Activated CD8-positive, alpha-beta memory T cell treated with anti-CD3 and anti-CD28 coated beads, Interleukin-2, amount 50 U/mL, for 4 hours (primary cell): Measurements from ENCODE around the gene CLDN4.
"Not testable (repeated sequence)": the region's sequence is repeated elsewhere in the genome, so short reads cannot be mapped to it uniquely, and the experiment has no call there.

Source experiments
- DNase-seq: peaks from one replicate; pipeline ENCODE4 v3.0.0-alpha.2; 2020

The CLDN4 gene, protein sequence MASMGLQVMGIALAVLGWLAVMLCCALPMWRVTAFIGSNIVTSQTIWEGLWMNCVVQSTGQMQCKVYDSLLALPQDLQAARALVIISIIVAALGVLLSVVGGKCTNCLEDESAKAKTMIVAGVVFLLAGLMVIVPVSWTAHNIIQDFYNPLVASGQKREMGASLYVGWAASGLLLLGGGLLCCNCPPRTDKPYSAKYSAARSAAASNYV

DNA sequence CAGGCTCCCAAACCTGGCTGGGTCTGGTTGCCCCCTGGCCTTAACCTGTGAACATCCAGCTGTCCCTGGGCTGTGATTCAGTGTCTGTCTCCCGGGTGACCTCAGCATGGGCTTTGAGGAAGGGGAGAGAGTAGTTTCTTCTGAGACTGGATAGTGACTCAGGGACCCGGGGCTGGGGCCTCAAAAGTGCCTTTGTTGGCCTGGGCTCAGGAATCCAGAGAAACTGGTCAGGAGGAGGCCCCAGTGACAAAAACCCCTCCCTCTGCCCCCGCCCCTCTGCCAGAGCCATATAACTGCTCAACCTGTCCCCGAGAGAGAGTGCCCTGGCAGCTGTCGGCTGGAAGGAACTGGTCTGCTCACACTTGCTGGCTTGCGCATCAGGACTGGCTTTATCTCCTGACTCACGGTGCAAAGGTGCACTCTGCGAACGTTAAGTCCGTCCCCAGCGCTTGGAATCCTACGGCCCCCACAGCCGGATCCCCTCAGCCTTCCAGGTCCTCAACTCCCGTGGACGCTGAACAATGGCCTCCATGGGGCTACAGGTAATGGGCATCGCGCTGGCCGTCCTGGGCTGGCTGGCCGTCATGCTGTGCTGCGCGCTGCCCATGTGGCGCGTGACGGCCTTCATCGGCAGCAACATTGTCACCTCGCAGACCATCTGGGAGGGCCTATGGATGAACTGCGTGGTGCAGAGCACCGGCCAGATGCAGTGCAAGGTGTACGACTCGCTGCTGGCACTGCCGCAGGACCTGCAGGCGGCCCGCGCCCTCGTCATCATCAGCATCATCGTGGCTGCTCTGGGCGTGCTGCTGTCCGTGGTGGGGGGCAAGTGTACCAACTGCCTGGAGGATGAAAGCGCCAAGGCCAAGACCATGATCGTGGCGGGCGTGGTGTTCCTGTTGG lies at the start of gene CLDN4:
Gene CLDN4, plus strand, starts transcription at position 316 of the 903 bp plus-strand sequence. Its CDS starts 206 bp downstream, at position 522.
- DNase-seq = no peak

DNA sequence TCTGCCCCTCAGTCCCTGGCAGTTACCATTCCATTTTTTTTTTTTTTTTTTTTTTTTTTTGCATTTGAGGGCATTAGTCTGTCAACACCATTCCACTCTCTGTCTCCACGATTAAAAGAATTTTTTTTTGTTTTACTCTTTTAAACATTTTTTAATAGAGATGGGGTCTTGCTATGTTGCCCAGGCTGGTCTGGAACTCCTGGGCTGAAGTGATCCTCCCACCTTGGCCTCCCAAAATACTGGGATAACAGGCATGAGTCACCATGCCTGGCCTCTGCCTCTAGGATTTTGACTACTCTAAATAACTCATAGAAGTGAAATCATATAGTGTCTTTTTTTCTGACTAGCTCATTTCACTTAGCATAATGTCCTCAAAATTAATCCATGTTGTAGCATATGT lies 44.2 kb upstream of the CLDN4 start:
- no peak for DNase-seq

DNA sequence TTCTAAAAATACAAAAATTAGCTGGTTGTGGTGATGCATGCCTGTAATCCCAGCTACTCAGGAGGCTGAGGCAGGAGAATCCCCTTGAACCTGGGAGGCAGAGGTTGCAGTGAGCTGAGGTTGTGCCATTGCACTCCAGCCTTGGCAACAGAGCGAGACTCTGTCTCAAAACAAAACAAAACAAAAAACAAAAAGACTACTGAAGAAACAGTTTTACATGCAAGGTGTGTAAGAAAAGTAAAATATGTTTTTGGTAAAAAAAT lies 43.1 kb upstream of the CLDN4 start:
- not testable (repeated sequence) for DNase-seq

DNA sequence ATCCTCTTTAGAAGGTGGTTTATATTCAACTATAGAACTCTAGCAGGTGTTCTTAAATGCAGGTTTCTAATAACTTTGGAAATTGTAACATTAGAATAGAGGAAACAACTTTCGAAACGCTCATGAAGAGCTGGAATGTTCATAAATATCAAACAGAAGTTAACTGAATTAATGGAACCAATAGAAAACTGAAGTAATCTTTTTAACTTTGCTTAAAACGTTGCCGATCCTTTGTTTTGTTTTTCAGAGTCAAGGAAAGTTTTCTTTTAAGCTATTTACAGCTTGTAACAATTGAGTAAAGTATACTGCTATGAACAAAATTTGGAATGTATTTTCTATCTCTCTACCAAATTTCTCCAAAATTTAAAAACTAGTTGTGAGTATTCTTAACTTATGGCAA lies 41.7 kb upstream of the CLDN4 start:
- DNase-seq = no peak

DNA sequence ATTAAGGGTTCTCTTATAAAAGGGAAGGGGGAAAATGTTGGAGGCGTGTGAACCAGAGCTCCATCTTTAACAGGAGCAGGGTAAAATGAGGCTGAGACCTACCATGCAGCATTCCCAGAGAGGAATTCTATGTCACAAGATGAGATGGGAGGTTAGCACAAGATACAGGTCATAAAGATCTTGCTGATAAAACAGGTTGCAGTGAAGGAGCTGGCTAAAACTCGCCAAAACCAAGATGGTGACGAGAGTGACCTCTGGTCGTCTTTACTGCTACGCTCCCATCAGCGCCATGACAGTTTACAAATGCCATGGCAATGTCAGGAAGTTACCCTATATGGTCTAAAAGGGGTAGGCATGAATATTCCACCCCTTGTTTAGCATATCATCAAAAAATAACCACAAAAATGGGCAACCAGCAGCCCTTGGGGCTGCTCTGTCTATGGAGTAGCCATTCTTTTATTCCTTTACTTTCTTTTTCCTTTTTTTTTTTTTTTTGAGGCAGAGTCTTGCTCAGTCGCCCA lies 39.6 kb upstream of the CLDN4 start:
- not testable (repeated sequence) for DNase-seq

DNA sequence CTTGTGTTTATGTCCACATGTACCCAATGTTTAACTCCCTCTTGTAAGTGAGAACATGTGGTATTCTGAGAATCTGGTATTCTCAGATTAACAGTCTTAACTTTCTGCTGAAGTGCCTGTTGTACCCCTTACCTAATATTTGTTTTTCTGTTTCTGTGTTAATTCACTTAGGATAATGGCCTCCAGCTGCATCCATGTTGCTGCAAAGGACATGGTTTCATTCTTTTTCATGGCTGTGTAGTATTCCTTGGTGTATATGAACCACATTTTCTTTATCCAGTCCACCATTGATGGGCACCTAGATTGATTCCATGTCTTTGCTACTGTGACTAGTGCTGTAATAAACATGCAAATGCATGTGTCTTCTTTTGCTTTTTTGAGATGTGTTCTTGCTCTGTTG lies 35.6 kb upstream of the CLDN4 start:
- not testable (repeated sequence) for DNase-seq

DNA sequence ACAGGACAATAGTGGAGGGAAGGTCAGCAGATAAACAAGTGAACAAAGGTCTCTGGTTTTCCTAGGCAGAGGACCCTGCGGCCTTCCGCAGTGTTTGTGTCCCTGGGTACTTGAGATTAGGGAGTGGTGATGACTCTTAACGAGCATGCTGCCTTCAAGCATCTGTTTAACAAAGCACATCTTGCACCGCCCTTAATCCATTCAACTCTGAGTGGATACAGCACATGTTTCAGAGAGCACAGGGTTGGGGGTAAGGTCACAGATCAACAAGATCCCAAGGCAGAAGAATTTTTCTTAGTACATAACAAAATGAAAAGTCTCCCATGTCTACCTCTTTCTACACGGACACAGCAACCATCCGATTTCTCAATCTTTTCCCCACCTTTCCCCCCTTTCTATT lies 34.1 kb upstream of the CLDN4 start:
- DNase-seq = not testable (repeated sequence)

DNA sequence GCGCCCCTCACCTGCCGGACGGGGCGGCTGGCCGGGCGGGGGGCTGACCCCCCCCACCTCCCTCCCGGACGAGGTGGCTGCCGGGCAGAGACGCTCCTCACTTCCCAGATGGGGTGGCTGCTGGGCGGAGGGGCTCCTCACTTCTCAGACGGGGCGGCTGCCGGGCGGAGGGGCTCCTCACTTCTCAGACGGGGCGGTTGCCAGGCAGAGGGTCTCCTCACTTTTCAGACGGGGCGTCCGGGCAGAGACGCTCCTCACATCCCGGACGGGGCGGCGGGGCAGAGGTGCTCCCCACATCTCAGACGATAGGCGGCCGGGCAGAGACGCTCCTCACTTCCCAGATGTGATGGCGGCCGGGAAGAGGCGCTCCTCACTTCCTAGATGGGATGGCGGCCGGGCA lies 33.6 kb upstream of the CLDN4 start:
- not testable (repeated sequence) for DNase-seq

DNA sequence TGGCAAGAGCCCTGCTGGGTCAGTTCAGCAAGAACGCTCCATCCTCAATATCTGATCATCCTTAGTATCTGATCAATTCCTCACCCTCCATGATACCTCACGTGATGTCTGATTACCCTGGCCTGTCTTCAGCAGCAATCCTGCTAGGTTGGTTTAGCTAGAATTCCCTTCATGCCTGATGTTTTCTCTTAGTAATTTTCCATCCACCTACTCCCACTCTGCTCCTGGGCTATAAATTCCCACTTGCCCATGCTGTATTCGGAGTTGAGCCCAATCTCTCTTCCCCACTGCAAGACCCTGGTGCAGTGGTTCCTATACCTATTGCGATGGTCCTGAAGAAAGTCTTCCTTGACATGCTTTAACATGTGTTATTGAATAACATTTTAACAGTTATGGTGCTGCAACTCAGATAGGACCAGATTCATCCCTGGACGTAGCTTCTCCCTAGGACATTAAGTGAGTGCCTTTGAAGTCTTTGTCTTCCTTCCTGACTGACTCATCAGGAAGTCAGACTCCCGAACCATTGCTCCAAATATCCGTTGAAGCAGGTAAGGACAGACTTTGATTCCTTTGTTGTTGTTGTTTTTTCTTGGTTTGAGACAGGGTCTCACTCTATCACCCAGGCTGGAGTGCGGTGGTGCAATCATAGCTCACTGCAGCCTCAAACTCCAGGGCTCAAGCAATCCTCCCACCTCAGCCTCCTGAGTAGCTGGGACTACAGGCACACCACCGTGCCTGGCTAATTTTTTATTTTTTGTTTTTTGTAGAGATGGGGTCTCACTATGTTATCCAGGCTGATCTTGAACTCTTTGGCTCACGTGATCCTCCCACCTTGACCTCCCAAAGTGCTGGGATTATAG lies 31.3 kb upstream of the CLDN4 start:
- no peak for DNase-seq

DNA sequence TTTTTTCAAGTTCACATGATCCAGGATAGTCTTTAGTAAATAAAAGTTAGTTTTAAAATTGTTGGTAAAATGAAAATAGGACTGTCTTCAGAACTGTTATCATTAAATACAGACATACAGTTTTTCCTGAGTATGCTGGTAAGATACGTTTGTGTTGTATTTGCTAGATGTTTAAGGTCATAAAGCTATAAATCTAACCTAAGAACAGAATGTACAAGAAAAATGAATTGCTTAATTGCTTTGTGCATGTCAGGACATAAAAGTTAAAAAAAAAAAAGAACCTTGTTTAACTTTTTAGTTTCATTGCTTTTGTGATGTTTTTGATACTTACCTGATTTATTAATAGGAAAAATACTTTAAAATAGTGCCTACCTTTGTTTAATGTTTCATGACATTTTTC lies 29.2 kb upstream of the CLDN4 start:
- DNase-seq = no peak

DNA sequence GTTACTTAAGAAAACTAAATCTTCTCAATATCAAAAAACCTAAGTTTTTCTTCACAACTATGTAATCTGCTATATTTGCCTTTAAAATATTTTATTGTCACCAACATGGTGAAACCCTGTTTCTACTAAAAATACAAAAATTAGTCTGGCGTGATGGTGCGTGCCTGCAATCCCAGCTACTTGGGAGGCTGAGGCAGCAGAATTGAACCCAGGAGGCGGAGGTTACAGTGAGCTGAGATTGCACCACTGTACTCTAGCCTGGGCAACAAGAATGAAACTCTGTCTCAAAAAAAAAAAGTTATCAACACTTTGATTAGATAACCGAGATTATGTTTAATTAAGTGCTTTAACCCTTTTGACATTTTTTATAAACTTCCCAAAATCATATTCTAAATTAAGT lies 28.3 kb upstream of the CLDN4 start:
- DNase-seq = no peak

DNA sequence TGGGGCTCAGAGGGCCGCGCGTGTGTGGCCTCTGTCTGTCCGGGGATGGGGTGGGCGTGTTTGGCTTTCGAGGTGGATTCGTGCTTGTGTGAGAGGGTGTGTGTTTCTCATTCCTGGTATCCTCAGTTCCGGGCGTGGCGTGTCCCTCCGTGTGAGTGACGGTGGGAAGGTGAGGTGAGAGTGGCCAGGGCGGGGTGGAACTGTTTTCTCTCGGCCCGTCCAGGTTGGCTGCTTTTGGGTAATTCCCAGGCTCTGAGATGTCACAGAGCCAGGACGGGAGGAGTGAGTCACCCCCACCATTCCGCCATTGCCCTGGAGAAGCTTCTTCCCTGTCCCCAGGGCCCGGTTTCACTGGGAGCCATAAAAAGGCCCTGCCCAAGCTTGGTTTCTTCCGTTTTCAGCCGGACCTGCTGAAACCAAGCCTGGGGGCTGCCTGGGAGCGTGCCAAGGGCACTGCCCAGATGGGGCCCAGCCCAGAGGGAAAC lies 21.3 kb upstream of the CLDN4 start:
- no peak for DNase-seq

DNA sequence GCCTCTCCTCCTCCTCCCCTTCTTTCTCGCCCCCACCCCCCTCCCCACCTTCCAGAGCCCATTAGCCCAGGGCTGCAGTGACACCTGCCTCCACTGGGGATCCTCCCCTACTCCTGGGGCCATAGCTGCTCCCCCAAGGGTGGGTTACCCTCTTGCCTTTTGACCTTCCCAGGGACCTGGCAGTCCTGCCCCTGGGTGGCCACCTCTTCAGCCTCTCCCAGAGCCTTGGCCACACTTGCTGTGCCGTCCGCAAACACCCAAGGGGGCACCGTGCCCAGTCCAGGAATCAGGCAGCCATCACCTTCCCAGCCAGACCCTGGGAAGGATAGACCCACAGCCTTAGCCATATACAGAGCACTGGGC lies 19.8 kb upstream of the CLDN4 start:
- no peak for DNase-seq

DNA sequence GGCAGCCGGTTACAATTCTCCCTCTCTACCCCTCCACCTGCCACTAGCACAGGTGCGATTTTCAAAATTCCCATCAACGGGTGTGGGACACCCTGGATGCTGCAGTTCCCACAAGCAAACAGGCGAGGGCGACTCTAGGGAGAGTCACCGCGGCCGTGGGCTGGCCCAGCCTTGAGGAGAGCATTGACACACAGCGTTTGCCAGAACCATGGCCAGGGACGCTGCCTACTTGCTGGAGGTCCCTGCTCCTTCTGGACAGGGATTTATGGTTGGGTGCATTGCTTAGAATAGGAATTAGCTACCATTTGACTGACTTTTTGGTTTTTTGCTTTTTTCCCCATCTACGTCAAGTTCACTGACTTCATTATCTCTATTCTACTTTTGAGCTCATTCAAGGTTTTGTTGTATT lies 19.0 kb upstream of the CLDN4 start:
- DNase-seq = peak; percentile 38

DNA sequence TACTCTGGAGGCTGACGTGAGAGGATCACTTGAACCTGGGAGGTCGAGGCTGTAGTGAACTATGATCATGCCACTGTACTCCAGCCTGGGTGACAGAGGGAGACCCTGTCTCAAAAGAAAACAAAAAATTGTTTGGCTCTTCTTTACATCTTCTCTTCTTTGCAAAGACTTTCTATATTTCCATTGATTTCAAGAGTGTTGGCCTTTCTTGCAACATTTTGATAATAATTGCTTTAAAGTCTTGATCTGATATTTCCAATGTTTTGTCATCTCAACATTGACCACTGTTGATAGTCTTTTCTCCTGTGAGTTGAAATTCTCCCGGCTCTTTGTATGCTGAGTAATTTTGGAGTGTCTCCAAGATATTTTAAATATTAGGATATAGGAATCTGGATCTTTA lies 17.8 kb upstream of the CLDN4 start:
- no peak for DNase-seq

DNA sequence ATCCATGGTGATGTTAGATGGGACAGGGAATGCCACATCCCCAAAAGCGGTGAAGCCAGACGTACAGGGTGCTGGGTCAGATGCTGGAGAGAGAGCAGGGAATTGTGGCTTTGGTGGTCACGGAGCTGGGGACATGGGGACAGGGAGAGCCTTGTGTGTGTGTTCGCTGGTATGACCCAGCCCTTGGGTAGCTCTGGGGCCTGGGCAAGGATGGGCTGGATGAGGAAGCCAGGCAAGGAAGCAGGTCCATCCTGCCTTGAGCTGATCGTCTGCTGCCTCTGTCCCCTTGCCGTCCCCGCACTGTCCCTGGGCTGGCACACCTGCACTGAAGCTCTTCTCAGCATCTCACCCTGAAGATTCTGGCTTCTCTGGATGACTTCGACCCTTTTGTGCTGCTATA lies 15.4 kb upstream of the CLDN4 start:
- no peak for DNase-seq

DNA sequence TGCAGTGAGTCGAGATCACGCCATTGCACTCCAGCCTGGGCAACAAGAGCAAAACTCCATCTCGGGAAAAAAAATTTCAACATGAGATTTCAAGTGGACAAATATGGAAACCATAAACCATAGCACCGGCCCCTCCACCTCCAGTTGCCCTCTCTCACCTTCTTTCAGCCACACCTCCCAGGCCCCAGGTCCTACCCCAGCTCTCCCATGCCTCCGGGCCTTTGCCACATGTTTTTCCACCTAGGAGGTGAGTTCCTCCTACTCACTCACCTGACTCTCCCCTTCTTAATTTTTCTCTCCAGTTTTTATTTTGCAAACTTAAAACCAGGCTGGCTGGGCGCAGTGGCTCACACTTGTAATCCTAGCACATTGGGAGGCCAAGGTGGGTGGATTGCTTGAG lies 13.7 kb upstream of the CLDN4 start:
- no peak for DNase-seq

DNA sequence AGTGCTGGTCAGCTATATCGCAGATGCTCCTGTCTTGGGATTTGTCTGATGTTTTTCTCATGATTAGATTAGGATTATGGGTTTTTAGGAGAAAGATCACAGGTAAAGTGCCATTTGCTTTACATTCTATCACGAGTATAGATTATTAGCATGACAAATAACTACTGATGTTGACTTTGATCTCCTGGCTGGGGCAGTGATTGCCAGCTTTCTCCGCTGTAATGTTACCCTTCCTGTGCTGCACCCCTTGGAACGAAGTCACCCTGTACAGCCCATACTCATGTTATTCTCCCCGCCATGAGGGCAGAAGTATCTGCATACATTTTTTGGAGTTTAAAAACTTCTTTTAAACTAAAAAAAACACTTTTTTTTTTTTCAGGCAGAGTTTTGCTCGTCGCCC lies 10.8 kb upstream of the CLDN4 start:
- DNase-seq = no peak

DNA sequence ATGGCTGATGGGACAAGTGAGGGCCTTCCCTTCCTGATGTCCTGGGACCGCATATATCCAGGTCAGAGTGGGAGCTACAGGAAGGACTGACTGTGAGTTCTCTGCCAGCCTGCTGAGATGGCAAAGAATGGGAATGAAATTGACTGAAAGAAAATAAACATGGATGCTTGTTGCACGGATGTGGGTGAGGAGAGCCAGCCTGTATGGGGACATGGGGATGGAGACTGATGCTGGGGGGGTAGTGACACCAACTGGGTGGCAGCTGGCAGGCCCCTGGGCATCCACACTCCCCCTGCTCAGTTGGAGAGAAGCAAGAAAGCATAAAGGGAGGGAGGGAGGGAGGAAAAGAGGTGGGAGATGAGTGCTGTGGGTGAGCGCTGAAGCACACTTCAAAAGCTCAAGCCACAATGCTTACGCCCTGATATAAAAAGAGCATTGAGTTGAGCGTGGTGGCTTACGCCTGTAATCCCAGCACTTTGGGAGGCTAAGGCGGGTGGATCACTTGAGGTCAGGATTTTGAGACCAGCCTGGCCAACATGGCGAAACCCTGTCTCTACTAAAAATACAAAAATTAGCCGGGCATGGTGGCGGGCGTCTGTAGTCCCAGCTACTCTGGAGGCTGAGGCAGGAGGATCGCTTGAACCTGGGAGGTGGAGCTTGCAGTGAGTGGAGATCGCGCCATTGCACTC lies 9.1 kb upstream of the CLDN4 start:
- not testable (repeated sequence) for DNase-seq

DNA sequence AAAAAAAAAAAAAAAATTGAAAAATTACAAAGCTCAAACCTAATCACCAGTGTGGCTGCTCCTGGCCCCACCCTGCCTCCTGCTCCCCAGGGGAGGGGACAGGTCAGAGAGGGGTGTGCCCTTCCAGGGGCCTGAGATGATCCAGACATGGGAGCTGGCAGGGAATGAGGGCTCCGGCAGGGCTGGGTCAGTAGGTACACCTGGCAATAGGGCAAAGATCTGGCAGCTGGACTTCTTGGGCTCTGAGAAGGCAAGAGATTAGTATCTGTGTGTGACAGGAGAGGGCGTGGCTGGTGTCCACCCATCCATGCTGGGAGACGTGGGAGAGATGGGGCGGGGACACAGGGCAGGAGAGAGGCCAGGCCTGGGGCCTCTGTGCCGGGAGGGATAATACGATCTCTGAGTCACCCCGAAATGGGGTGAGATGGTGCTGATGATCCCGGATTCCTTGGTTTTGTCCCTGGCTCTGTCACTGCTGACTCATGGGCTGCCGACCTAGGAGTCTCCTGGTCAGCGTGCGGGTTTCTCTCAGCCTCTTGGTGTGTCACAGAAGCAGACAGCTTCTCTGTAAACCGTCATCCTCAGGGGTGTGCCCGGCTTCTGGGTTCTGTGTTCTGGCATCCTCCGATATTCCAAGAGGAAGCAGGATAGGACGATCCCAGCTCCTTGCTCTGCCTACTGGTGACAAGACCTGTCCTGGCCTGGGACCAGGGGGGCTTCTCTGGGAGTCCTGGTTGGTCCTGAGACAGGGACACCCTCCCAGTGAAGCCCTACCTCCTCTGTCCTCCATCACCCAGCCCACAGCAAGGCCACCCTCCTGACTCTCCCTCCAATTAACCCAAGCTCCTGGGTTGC lies 8.2 kb upstream of the CLDN4 start:
- no peak for DNase-seq

DNA sequence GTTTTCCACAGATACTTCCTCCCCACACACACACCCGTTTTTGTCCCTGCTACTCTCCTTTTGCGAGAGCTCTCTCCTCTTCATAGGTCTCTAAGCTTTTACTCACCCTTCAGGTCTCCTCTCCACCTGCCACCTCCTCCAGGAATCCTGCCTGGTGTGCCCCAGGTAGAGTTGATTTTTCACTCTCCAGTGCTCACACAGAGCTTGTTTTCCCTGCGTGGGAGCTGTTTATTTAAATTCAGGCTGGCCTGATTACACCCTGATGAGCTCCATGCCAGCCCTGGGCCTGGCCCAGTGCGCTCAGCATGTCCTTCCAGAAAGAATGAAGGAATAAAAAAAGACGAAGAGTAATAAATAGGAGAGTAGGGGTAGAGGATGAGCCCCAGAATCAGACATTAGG lies 7.5 kb upstream of the CLDN4 start:
- DNase-seq = no peak
